HK-2 (cell line): ENCODE data around the gene CDKL1.

ENCODE experiments used
- DNase-seq: peaks from one replicate; pipeline ENCODE4 v3.0.0-alpha.2; 2018; ENCODE audit not compliant: unreplicated experiment

Gene CDKL1

GRCh38 chr14:50396631-50397389 lies at the start of gene CDKL1:
TSS of gene CDKL1 (minus strand) at chr14:50396881. CDS start at chr14:50395868, 1,013 bp downstream.
- peak; percentile 80 for DNase-seq

- DNase-seq = no peak
These were observed 37.8 kb upstream of the CDKL1 start for GRCh38 chr14:50434528-50434927.

GRCh38 chr14:50432131-50432530 lies 35.5 kb upstream of the CDKL1 start:
- no peak for DNase-seq

- no peak for DNase-seq
These were observed 29.1 kb upstream of the CDKL1 start for GRCh38 chr14:50425816-50426215.

- DNase-seq = no peak
These were observed 28.4 kb upstream of the CDKL1 start for GRCh38 chr14:50425105-50425504.

- DNase-seq = no peak
These were observed 26.8 kb upstream of the CDKL1 start for GRCh38 chr14:50423529-50423928.

- no peak for DNase-seq
These were observed 24.8 kb upstream of the CDKL1 start for GRCh38 chr14:50421499-50421898.

GRCh38 chr14:50417853-50418252 lies 21.2 kb upstream of the CDKL1 start:
- no peak for DNase-seq

GRCh38 chr14:50410921-50411320 lies 14.2 kb upstream of the CDKL1 start:
- DNase-seq = no peak

GRCh38 chr14:50410071-50410470 lies 13.4 kb upstream of the CDKL1 start:
- no peak for DNase-seq

GRCh38 chr14:50407111-50407812 lies 10.6 kb upstream of the CDKL1 start:
- DNase-seq = no peak

- DNase-seq = no peak
These were observed 6.7 kb upstream of the CDKL1 start for GRCh38 chr14:50403419-50403818.

- DNase-seq = no peak
These were observed 6.3 kb upstream of the CDKL1 start for GRCh38 chr14:50402965-50403364.

GRCh38 chr14:50400461-50400860 lies 3.8 kb upstream of the CDKL1 start:
- no peak for DNase-seq

- DNase-seq = peak; percentile 24
These were observed 2.8 kb upstream of the CDKL1 start for GRCh38 chr14:50399251-50400032.

GRCh38 chr14:50398189-50398580 lies 1.5 kb upstream of the CDKL1 start:
- DNase-seq = no peak

GRCh38 chr14:50397390-50398188 lies 908 bp upstream of the CDKL1 start:
- DNase-seq = peak; percentile 35

GRCh38 chr14:50395448-50395847 lies 1.2 kb downstream of the CDKL1 start:
- no peak for DNase-seq

- DNase-seq = no peak
These were observed 2.0 kb downstream of the CDKL1 start for GRCh38 chr14:50394713-50395112.

- DNase-seq = peak; percentile 25
These were observed 6.8 kb downstream of the CDKL1 start for GRCh38 chr14:50389668-50390441.
